ENCODE measurements around the gene CHKB.
A peak's percentile ranks its signal among the peaks of the same experiment; 100 is the strongest.

CHKB gene

GRCh38 chr22:50621948-50622722, 39.5 kb upstream of the CHKB start:
- TF ChIP-seq ZBTB7A (IDR thresholded peaks at IDR 0.05; ENCODE audit: low read depth) (no peak), NFIC (IDR thresholded peaks at IDR 0.05) (no peak), USF1 (IDR thresholded peaks at IDR 0.05) (no peak), CEBPB (IDR thresholded peaks at IDR 0.05) (no peak), FOXM1 (IDR thresholded peaks at IDR 0.05; ENCODE audit: borderline replicate concordance, low read depth) (peak; percentile 76; the same call in 1 of the 2 replicates), TAF1 (IDR thresholded peaks at IDR 0.05; ENCODE audit: low read depth) (no peak), EP300 (IDR thresholded peaks at IDR 0.05; ENCODE audit: borderline replicate concordance) (no peak), TCF12 (IDR thresholded peaks at IDR 0.05; ENCODE audit: low read depth) (no peak), YY1 (IDR thresholded peaks at IDR 0.05; ENCODE audit: low read depth) (no peak), TEAD4 (IDR thresholded peaks at IDR 0.05) (peak; percentile 47), CREB1 (IDR thresholded peaks at IDR 0.05; ENCODE audit: low read depth) (no peak), EGR1 (IDR thresholded peaks at IDR 0.05) (no peak), RAD21 (IDR thresholded peaks at IDR 0.05; ENCODE audit: low read depth) (0 out of 2 replicates have a peak, but pooled peaks have one; percentile 12)
- TF ChIP-seq, protein P1, sequence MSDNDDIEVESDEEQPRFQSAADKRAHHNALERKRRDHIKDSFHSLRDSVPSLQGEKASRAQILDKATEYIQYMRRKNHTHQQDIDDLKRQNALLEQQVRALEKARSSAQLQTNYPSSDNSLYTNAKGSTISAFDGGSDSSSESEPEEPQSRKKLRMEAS (IDR thresholded peaks at IDR 0.05): peak; percentile 73
- TF ChIP-seq, protein P2, sequence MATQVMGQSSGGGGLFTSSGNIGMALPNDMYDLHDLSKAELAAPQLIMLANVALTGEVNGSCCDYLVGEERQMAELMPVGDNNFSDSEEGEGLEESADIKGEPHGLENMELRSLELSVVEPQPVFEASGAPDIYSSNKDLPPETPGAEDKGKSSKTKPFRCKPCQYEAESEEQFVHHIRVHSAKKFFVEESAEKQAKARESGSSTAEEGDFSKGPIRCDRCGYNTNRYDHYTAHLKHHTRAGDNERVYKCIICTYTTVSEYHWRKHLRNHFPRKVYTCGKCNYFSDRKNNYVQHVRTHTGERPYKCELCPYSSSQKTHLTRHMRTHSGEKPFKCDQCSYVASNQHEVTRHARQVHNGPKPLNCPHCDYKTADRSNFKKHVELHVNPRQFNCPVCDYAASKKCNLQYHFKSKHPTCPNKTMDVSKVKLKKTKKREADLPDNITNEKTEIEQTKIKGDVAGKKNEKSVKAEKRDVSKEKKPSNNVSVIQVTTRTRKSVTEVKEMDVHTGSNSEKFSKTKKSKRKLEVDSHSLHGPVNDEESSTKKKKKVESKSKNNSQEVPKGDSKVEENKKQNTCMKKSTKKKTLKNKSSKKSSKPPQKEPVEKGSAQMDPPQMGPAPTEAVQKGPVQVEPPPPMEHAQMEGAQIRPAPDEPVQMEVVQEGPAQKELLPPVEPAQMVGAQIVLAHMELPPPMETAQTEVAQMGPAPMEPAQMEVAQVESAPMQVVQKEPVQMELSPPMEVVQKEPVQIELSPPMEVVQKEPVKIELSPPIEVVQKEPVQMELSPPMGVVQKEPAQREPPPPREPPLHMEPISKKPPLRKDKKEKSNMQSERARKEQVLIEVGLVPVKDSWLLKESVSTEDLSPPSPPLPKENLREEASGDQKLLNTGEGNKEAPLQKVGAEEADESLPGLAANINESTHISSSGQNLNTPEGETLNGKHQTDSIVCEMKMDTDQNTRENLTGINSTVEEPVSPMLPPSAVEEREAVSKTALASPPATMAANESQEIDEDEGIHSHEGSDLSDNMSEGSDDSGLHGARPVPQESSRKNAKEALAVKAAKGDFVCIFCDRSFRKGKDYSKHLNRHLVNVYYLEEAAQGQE (IDR thresholded peaks at IDR 0.05; ENCODE audit: low read depth): no peak

- TF ChIP-seq EGR1 (IDR thresholded peaks at IDR 0.05) (no peak), RAD21 (IDR thresholded peaks at IDR 0.05; ENCODE audit: low read depth) (no peak), CREB1 (IDR thresholded peaks at IDR 0.05; ENCODE audit: low read depth) (no peak), YY1 (IDR thresholded peaks at IDR 0.05; ENCODE audit: low read depth) (no peak), FOXM1 (IDR thresholded peaks at IDR 0.05; ENCODE audit: borderline replicate concordance, low read depth) (no peak), EP300 (IDR thresholded peaks at IDR 0.05; ENCODE audit: borderline replicate concordance) (no peak), USF1 (IDR thresholded peaks at IDR 0.05) (no peak), TEAD4 (IDR thresholded peaks at IDR 0.05) (no peak), TAF1 (IDR thresholded peaks at IDR 0.05; ENCODE audit: low read depth) (no peak), TCF12 (IDR thresholded peaks at IDR 0.05; ENCODE audit: low read depth) (no peak)
- TF ChIP-seq, protein P1 (IDR thresholded peaks at IDR 0.05): no peak
Observed at GRCh38 chr22:50621356-50621880, 38.8 kb upstream of the CHKB start.

- TF ChIP-seq, protein P2 (IDR thresholded peaks at IDR 0.05; ENCODE audit: low read depth): no peak
- TF ChIP-seq TCF12 (IDR thresholded peaks at IDR 0.05; ENCODE audit: low read depth): no peak
- no peak for TF ChIP-seq USF1 (IDR thresholded peaks at IDR 0.05)
- TF ChIP-seq NFIC (IDR thresholded peaks at IDR 0.05): no peak
- TF ChIP-seq, protein P1 (IDR thresholded peaks at IDR 0.05): peak; percentile 52; the same call in 1 of the 2 replicates
- TF ChIP-seq TAF1 (IDR thresholded peaks at IDR 0.05; ENCODE audit: low read depth): no peak
- TF ChIP-seq ZBTB7A (IDR thresholded peaks at IDR 0.05; ENCODE audit: low read depth): peak; percentile 98
Observed at GRCh38 chr22:50620593-50621355, 38.1 kb upstream of the CHKB start.

DNA sequence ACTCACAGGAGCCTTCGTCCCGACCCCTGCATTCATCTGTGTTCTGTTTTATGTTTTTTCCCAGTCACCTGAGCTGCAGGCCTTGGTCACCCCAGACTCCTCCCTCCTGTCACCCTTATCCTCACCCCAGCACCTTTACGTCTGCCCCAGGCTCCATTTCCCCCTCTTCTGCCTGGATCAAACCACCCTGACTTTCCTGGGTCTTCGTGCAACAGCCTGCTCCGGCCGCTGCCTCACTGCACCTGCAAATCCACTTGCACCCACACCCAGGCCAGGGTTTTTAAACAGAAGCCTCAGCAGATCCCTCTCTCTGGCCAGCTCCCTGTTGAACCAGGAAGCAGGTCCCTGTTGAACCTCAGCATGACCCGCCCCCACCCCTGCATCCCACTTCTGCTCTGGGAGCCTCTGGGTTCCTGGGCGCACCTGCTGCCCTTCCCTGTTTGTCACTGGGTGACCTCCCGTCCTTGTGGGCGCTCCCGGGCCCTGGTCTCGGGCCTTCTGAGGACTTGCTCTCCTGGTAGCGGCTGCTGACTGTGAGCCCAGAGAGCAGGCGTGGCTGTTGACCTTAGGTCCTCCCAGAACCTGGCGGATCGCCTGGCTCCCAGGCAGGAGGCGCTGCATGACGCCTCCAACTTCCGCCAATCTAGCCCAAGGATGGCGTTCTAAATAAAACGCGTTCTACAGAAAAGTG, 30.8 kb upstream of the CHKB start:
- TF ChIP-seq NFIC (IDR thresholded peaks at IDR 0.05): peak; percentile 59
- TF ChIP-seq, protein P1 (IDR thresholded peaks at IDR 0.05): peak; percentile 74; the same call in 1 of the 2 replicates
- no peak for TF ChIP-seq YY1 (IDR thresholded peaks at IDR 0.05; ENCODE audit: low read depth)
- no peak for TF ChIP-seq EGR1 (IDR thresholded peaks at IDR 0.05)
- no peak for TF ChIP-seq RAD21 (IDR thresholded peaks at IDR 0.05; ENCODE audit: low read depth)
- TF ChIP-seq, protein P2 (IDR thresholded peaks at IDR 0.05; ENCODE audit: low read depth): no peak
- no peak for TF ChIP-seq CEBPB (IDR thresholded peaks at IDR 0.05)
- TF ChIP-seq USF1 (IDR thresholded peaks at IDR 0.05): no peak

Data from Ishikawa (cell line).